ENCODE data around the gene NGF.

DNA sequence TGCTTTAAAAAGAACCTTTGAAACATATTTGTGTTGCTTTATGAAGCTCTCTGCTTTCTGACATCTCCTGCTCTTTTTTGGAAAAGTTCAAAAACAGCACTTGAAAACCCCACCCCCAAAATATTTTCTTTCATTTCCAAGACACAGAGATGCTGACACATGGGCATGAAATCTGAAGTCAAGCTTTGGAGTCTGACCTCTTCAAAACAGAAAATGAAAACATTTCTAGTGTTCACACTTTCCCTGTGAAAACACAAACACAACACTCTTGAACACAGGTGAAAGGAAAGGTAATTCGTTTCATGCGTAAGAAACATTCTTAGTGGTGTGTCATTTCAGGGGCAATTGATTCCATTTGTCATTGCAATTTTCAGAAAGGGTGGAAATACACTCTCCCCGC is 10.8 kb downstream of the NGF start:
- TF ChIP-seq POLR2A (IDR thresholded peaks at IDR 0.05; ENCODE audit: low read depth, low read length) (no peak), SMC3 (IDR thresholded peaks at IDR 0.05; ENCODE audit: low read depth, low read length) (no peak)
- TF ChIP-seq, protein P1, sequence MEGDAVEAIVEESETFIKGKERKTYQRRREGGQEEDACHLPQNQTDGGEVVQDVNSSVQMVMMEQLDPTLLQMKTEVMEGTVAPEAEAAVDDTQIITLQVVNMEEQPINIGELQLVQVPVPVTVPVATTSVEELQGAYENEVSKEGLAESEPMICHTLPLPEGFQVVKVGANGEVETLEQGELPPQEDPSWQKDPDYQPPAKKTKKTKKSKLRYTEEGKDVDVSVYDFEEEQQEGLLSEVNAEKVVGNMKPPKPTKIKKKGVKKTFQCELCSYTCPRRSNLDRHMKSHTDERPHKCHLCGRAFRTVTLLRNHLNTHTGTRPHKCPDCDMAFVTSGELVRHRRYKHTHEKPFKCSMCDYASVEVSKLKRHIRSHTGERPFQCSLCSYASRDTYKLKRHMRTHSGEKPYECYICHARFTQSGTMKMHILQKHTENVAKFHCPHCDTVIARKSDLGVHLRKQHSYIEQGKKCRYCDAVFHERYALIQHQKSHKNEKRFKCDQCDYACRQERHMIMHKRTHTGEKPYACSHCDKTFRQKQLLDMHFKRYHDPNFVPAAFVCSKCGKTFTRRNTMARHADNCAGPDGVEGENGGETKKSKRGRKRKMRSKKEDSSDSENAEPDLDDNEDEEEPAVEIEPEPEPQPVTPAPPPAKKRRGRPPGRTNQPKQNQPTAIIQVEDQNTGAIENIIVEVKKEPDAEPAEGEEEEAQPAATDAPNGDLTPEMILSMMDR (conservative IDR thresholded peaks at IDR 0.05; ENCODE audit: low read depth, low read length) = no peak

All from IMR-90 (cell line).